Bronchial epithelial cell (primary cell): ENCODE measurements around the gene SLC22A13. TPM values are rescaled to one million over a fixed set of nuclear protein-coding genes. Genes with fewer than 3 reads are reported as not detected.
"Not testable (repeated sequence)": the region's sequence is repeated elsewhere in the genome, so short reads cannot be mapped to it uniquely, and the experiment has no call there.

Source experiments
- DNase-seq: peaks from one replicate; pipeline ENCODE4 v3.0.0-alpha.2; 2010; ENCODE audit warnings: low read depth
- FAIRE-seq: peaks from 2 replicates; lab custom pipeline; 2011; peaks lifted over from hg19 to GRCh38; lab: Jason Lieb, UNC
- H3K27me3 ChIP-seq: 2 replicates; pipeline ENCODE4 v1.5.1; 2011; ENCODE audit warnings: low read length; ENCODE audit not compliant: control insufficient read depth, insufficient read depth
- H3K36me3 ChIP-seq: 2 replicates; pipeline ENCODE4 v1.5.1; 2011; ENCODE audit warnings: low read length; ENCODE audit not compliant: control insufficient read depth, insufficient read depth
- H3K4me3 ChIP-seq: 2 replicates; pipeline ENCODE4 v1.5.1; 2011; ENCODE audit warnings: mild to moderate bottlenecking, low read depth, low read length, control low read depth
- total RNA-seq: library from RNA; depleted of rRNA; stranded (reverse); fragments of >200 nt; gene quantifications from 2 replicates; pipeline ENCODE4 v1.2.1, GENCODE V29; 2014
- TF ChIP-seq, protein P1 (sequence below): IDR thresholded peaks from 2 replicates; pipeline ENCODE4 v1.5.1; 2011; ENCODE audit warnings: mild to moderate bottlenecking, moderate library complexity, low read length, control low read depth, inconsistent platforms; ENCODE audit not compliant: insufficient read depth, severe bottlenecking

The SLC22A13 gene
- total RNA-seq, 1 donor from 2014 or later = 0.79 TPM

DNA sequence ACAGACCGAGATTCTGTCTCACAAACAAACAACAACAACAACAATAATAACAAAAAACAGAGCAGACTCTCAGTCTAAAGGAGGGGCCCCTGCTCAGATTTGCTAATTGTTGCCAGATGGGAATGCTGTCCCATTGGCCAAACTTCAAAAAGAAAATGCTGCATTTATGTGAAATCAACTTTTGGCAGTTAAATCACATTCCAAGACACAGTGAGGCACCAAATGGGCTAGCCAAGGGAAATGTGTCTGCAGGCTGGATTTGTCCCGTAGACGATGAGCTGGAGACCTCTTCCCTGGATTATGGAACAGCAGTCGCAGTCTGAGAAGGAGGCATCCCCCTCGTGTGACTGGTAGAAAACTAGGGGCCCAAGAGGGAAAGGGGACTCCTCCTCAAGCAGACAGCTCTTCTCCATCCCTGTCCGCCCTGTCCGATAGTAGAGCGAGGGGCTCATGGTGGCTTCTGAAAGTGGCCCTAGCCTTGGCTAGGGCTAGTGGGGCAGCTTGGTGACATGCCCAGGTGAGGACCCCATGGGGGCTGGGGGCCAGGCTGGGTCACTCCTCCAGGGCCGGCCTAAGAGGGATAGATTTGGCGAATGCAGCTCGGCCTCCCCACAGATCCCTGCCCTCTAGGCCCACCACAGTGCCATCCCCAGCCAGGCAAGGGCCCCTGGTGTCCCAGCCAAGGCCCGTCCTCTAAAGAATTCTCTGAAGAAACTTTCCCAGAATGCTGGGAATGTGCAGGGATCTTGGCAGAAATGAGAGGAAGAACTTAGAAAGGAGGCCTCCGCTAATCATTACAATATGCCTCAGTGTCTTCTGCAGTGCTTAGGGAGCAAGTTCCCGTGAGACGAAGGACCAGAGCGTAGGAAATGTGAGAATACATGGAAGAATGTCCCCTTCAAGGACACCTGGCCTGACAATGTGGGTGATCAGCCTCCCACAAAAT, 18.5 kb downstream of the SLC22A13 start:
- Histone ChIP-seq H3K27me3 (no peaks in the 10 kb centered on the region), H3K36me3 (no peaks in the 10 kb centered on the region), H3K4me3 (no peak overlapping the region)
- FAIRE-seq (no peak), DNase-seq (no peak)
- TF ChIP-seq, protein P1, sequence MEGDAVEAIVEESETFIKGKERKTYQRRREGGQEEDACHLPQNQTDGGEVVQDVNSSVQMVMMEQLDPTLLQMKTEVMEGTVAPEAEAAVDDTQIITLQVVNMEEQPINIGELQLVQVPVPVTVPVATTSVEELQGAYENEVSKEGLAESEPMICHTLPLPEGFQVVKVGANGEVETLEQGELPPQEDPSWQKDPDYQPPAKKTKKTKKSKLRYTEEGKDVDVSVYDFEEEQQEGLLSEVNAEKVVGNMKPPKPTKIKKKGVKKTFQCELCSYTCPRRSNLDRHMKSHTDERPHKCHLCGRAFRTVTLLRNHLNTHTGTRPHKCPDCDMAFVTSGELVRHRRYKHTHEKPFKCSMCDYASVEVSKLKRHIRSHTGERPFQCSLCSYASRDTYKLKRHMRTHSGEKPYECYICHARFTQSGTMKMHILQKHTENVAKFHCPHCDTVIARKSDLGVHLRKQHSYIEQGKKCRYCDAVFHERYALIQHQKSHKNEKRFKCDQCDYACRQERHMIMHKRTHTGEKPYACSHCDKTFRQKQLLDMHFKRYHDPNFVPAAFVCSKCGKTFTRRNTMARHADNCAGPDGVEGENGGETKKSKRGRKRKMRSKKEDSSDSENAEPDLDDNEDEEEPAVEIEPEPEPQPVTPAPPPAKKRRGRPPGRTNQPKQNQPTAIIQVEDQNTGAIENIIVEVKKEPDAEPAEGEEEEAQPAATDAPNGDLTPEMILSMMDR = no peak

- Histone ChIP-seq H3K4me3 (no peak overlapping the region), H3K27me3 (no peaks in the 10 kb centered on the region), H3K36me3 (no peaks in the 10 kb centered on the region)
- TF ChIP-seq, protein P1 = no peak
- DNase-seq = no peak
- peak; percentile 13 for FAIRE-seq
Measured at GRCh38 chr3:38284756-38285150, 19.1 kb downstream of the SLC22A13 start.

DNA sequence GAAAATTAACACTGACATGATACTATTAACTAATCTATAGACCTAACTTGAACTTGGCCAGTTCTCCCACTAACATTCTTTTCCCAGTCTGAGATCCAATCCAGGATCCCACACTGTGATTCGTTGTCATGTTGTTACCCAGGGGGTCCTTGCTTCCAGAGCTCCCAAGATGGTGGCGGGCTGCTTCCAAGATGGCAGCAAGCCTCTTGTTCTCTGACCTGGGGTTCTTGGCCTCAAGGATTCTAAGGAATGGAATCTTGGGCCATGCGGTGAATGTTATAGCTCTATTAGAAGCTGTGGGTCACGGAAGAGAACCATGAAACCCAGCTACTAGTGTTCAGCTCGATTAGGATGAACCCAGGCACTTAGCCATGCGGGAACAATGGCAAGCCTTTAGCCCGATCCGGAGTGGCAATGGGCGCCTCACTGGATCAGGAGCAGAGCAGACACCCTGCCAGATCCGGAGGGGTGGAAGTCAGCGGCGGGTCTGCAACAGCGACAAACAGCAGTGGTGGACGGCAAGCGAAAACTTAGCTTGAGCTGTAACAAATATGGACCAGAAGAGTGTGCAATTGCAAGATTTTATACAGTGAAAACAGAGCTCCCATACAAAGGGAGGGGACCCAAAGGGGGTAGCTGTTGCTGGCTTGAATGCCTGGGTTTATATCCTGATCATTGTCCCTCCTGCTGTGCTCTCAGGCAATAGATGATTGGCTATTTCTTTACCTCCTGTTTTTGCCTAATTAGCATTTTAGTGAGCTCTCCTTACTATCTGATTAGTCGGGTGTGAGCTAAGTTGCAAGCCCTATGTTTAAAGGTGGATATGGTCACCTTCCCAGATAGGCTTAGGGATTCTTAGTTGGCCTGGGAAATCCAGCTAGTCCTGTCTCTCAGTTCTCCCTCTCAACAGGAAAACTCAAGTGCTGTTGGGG, 23.9 kb downstream of the SLC22A13 start:
- DNase-seq, FAIRE-seq, H3K27me3 ChIP-seq, H3K4me3 ChIP-seq, H3K36me3 ChIP-seq: not testable (repeated sequence)

DNA sequence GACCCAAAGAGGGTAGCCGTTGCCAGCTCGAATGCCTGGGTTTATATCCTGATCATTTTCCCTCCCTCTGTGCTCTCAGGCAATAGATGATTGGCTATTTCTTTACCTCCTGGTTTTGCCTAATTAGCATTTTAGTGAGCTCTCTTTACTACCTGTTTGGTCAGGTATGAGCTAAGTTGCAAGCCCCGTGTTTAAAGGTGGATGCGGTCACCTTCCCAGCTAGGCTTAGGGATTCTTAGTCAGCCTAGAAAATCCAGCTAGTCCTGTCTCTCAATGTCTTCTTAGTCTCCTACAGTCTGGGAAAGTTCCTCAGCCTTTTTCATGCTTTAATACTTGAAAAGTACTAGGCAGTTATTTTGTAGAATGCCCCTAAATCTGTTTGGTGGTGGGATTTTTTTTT, 31.4 kb downstream of the SLC22A13 start:
- not testable (repeated sequence) for FAIRE-seq, H3K4me3 ChIP-seq, H3K36me3 ChIP-seq, H3K27me3 ChIP-seq
- DNase-seq = peak; percentile 16

DNA sequence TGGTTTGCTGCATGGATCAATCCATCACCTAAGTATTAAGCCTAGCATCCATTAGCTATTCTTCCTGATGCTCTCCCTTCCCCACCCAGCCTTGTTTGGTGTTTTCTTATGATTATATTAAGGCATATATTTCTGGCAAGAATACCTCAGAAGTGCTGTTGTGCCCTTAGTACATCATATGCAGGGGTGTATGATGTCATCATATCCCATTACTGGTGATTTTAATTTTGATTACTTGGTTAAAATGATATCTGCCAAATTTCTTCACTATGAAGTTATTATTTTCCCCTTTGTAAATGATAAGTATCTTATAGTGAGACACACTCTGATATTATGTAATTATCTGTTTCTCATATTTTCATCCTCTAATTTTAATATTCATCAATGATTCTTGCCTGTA, 31.9 kb downstream of the SLC22A13 start:
- Histone ChIP-seq H3K4me3 (no peak overlapping the region), H3K36me3 (no peaks in the 10 kb centered on the region), H3K27me3 (no peaks in the 10 kb centered on the region)
- TF ChIP-seq, protein P1 = no peak
- DNase-seq = no peak
- no peak for FAIRE-seq

DNA sequence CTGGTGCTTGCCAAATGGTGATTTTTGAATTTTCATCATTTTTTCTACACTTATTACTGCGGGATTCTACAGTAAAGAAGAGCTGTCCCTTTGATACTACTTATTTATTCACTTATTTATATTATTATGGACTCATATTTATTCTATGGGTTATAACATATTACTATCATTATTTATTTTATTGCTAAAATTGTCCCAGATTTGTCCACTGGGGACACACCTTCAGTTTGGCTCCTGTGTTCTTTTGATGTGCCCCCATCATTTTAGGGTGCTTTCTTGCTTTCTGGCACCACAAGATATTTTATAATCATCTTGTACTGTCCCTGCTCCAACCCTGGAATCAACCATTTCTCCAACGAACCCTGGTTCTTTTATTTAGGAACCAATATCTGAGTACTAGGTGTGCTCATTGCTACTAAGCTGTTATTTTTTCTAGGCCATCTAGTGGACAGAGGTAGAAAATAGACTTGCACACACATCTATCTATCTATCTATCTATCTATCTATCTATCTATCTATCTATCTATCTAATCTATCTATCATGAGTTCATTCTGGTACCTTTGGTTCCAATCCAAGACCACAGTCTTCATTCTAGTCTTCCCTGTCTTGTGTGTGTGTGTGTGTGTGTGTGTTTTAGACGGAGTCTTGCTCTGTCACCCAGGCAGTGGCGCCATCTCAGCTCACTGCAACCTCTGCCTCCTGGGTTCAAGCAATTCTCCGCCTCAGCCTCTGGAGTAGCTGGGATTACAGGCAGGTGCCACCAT, 32.5 kb downstream of the SLC22A13 start:
- TF ChIP-seq, protein P1 = peak; percentile 38
- Histone ChIP-seq H3K36me3 (no peaks in the 10 kb centered on the region), H3K27me3 (no peaks in the 10 kb centered on the region), H3K4me3 (no peak overlapping the region)
- DNase-seq (peak; percentile 42), FAIRE-seq (no peak)
